SU-DHL-6 (cell line): Measurements from ENCODE around the gene SLC26A6.

Experiments used
- H2AFZ ChIP-seq: fragments of 200-600 bp; sonication (generic); 2 replicates; pipeline ENCODE4 v1.6.1; 2014; ENCODE audit warnings: low read depth, mild to moderate bottlenecking, moderate library complexity, mixed read lengths, antibody characterized with exemption, low read length; ENCODE audit not compliant: severe bottlenecking
- H3F3A ChIP-seq: fragments of 200-600 bp; shearing (Covaris generic); 2 replicates; pipeline ENCODE4 v1.6.0; 2016; ENCODE audit warnings: antibody characterized with exemption, mild to moderate bottlenecking; ENCODE audit not compliant: insufficient read depth
- H3K27ac ChIP-seq: fragments of 200-600 bp; sonication (generic); 2 replicates; pipeline ENCODE4 v1.5.1; 2016; ENCODE audit warnings: low read depth, mild to moderate bottlenecking, low read length, moderate library complexity, mixed read lengths
- H3K27me3 ChIP-seq: fragments of 200-600 bp; sonication (generic), shearing (Covaris generic); 2 replicates; pipeline ENCODE4 v1.6.0; 2014; ENCODE audit warnings: mild to moderate bottlenecking, low read length
- H3K36me3 ChIP-seq: fragments of 200-600 bp; sonication (generic); 2 replicates; pipeline ENCODE4 v1.6.1; 2014; ENCODE audit warnings: mild to moderate bottlenecking, low read length, mixed read lengths
- H3K4me2 ChIP-seq: fragments of 300-600, 200-600 bp; shearing (Covaris generic), sonication (generic); 2 replicates; pipeline ENCODE4 v1.6.0; 2014; ENCODE audit warnings: low read length, low read depth, mild to moderate bottlenecking; ENCODE audit not compliant: poor library complexity, severe bottlenecking
- H3K4me3 ChIP-seq: fragments of 200-600 bp; sonication (generic); 2 replicates; pipeline ENCODE4 v1.5.1; 2014; ENCODE audit warnings: antibody characterized with exemption, low read length, mild to moderate bottlenecking, mixed read lengths; ENCODE audit not compliant: insufficient read depth, poor library complexity, severe bottlenecking
- H3K79me2 ChIP-seq: fragments of 200-600 bp; sonication (generic); 2 replicates; pipeline ENCODE4 v1.6.1; 2014; ENCODE audit warnings: mild to moderate bottlenecking, low read length, moderate library complexity; ENCODE audit not compliant: insufficient read depth
- H3K9ac ChIP-seq: fragments of 200-600 bp; sonication (generic); 2 replicates; pipeline ENCODE4 v1.7.0; 2014; ENCODE audit warnings: mild to moderate bottlenecking, low read length
- H3K9me2 ChIP-seq: fragments of 200-600 bp; sonication (generic); replicated peaks from 2 replicates; pipeline ENCODE4 v1.6.1; 2014; ENCODE audit warnings: low read length; ENCODE audit not compliant: insufficient read depth
- H3K9me3 ChIP-seq: fragments of 200-600 bp; sonication (generic); 2 replicates; pipeline ENCODE4 v1.6.1; 2014; ENCODE audit warnings: low read length, mixed read lengths; ENCODE audit not compliant: insufficient read depth
- H4K20me1 ChIP-seq: fragments of 200-600 bp; sonication (generic); 2 replicates; pipeline ENCODE4 v1.6.1; 2014; ENCODE audit warnings: low read depth, mild to moderate bottlenecking, antibody characterized with exemption, low read length, moderate library complexity, mixed read lengths
- EZH2phosphoT487 ChIP-seq: fragments of 200-600 bp; sonication (generic), shearing (Covaris generic); conservative IDR thresholded peaks from 2 replicates; pipeline ENCODE4 v1.6.1; 2018; ENCODE audit warnings: mild to moderate bottlenecking, antibody characterized with exemption, low read length, moderate library complexity, mixed read lengths
- TF ChIP-seq, protein P1 (sequence below): fragments of 200-600 bp; sonication (generic); IDR thresholded peaks from one replicate; pipeline ENCODE4 v1.5.1; 2017; ENCODE audit warnings: antibody characterized with exemption, mild to moderate bottlenecking, low read length, moderate library complexity; ENCODE audit not compliant: insufficient read depth, poor library complexity, severe bottlenecking

The SLC26A6 gene

DNA sequence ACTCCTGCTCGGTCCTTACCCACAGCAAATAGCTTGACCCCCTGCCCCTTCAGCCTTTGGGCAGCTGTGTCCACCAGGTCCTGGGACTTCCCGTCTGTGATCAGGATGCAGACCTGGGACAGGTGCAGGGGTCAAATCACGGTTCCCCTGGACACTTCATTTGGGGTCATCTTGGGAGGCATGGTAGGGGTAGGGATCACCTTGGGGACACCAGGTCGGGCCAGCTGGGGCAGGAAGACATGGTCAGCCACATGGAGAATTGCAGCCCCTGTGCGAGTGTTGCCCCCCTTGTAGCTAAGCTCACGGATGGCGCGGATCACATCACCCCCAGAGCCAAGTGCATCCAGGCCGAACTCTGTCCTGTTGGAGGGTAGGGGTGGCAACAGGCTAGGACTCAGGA, 41.9 kb downstream of the SLC26A6 start:
- no peaks in the 10 kb centered on the region for H3K36me3 ChIP-seq
- H3K27ac ChIP-seq = no peak overlapping the region
- no peak overlapping the region for H3K4me3 ChIP-seq
- TF ChIP-seq, protein P1, sequence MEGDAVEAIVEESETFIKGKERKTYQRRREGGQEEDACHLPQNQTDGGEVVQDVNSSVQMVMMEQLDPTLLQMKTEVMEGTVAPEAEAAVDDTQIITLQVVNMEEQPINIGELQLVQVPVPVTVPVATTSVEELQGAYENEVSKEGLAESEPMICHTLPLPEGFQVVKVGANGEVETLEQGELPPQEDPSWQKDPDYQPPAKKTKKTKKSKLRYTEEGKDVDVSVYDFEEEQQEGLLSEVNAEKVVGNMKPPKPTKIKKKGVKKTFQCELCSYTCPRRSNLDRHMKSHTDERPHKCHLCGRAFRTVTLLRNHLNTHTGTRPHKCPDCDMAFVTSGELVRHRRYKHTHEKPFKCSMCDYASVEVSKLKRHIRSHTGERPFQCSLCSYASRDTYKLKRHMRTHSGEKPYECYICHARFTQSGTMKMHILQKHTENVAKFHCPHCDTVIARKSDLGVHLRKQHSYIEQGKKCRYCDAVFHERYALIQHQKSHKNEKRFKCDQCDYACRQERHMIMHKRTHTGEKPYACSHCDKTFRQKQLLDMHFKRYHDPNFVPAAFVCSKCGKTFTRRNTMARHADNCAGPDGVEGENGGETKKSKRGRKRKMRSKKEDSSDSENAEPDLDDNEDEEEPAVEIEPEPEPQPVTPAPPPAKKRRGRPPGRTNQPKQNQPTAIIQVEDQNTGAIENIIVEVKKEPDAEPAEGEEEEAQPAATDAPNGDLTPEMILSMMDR = no peak
- TF ChIP-seq EZH2phosphoT487 = no peak
- no peak overlapping the region for H3K4me2 ChIP-seq
- H3K79me2 ChIP-seq = no peaks in the 10 kb centered on the region
- no peaks in the 10 kb centered on the region for H3K27me3 ChIP-seq
- no peak overlapping the region for H2AFZ ChIP-seq
- H3K9me3 ChIP-seq = no peaks in the 10 kb centered on the region
- no peaks in the 10 kb centered on the region for H4K20me1 ChIP-seq
- H3K9me2 ChIP-seq = no peaks in the 10 kb centered on the region
- H3K9ac ChIP-seq = no peak overlapping the region
- no peaks in the 10 kb centered on the region for H3F3A ChIP-seq

- Histone ChIP-seq H3K9me2 (no peaks in the 10 kb centered on the region), H4K20me1 (no peaks in the 10 kb centered on the region), H3K27me3 (no peaks in the 10 kb centered on the region), H3K79me2 (no peaks in the 10 kb centered on the region), H3K4me3 (no peak overlapping the region), H3F3A (no peaks in the 10 kb centered on the region), H3K36me3 (no peaks in the 10 kb centered on the region), H3K9ac (no peak overlapping the region), H3K4me2 (no peak overlapping the region), H3K27ac (no peak overlapping the region), H3K9me3 (no peaks in the 10 kb centered on the region), H2AFZ (no peak overlapping the region)
- TF ChIP-seq EZH2phosphoT487 = no peak
- TF ChIP-seq, protein P1 = no peak
These were observed 42.7 kb downstream of the SLC26A6 start for GRCh38 chr3:48592519-48593087.

DNA sequence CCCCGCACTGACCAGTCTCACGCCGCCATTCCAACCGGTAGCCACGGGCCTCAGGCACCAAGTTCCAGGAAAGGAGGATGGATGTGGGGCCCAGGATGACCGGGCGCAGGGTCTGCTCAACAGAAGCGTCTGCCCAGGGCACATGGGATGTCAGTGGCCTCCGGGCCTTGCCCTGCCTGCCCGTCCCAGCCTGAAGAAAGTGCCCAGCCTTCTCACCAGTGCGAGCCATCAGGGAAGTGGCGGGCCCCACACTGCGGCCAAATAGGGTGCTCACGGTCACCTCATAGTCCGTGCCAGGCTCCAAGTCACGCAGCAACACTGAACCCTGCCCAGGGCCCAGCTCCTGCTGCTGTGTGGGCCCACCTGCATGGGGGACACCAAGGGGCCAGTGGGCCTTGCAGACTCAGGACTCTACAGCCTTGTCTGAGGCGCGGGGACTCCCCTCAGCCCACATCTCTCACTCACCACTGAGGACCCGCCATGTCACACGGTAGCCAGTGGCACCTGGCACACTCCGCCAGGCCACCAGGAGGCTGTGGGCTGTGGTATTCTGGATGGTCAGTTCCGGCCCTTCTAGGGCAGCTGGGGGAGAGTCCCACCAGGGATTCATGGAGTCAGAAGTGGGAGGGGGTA, 43.3 kb downstream of the SLC26A6 start:
- TF ChIP-seq EZH2phosphoT487 = no peak
- TF ChIP-seq, protein P1 = no peak
- Histone ChIP-seq H3K79me2 (no peaks in the 10 kb centered on the region), H3K27me3 (no peaks in the 10 kb centered on the region)

More for the DNA sequence above, 43.3 kb downstream of the SLC26A6 start:
- Histone ChIP-seq H4K20me1 (no peaks in the 10 kb centered on the region), H3K9me2 (no peaks in the 10 kb centered on the region), H3K27ac (no peak overlapping the region), H3K36me3 (no peaks in the 10 kb centered on the region), H3K4me3 (no peak overlapping the region), H3K9me3 (no peaks in the 10 kb centered on the region), H3F3A (no peaks in the 10 kb centered on the region), H3K9ac (no peak overlapping the region), H2AFZ (no peak overlapping the region), H3K4me2 (no peak overlapping the region)
